ENCODE results near the gene SLC39A1. TPM values are rescaled to one million over a fixed set of nuclear protein-coding genes. Genes with fewer than 3 reads are reported as not detected.

The SLC39A1 gene
- total RNA-seq, 4 donors from 2014 or later = 19.9 to 80.0 (median 47.1) TPM

DNA sequence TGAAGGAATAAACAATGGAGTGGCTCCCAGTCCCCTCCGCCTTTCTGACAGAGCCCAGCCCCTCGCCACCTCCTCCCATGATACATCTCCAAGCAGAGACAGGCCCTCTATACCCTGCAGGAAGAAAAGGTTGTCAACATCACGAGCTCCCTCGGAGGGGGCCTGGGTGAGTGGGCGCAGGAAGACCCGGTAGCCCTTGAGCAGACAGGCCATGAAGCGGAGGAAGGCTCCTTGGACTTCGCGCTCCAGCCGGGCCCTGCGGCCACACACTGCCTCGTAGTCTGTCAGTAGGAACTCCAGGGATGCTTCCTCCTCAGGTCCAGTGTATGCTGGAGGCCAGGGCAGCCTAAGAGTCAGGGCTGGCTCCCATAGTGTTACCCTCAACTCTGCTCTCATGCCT, 23.9 kb downstream of the SLC39A1 start:
- Histone ChIP-seq H3K27me3 (no peaks in the 10 kb centered on the region), H3K36me3 (peaks cover 0 to 16% (median 7%) of the 10 kb centered on the region in 4 donors), H3K4me1 (peaks cover 0 to under 1% (median 0%) of the 10 kb centered on the region in 4 donors), H3K27ac (no peak overlapping the region), H3K9me3 (no peaks in the 10 kb centered on the region), H3K4me3 (no peak overlapping the region)
- TF ChIP-seq EP300 (IDR thresholded peaks at IDR 0.05; ENCODE audit: low read depth) (no peak), POLR2AphosphoS5 (IDR thresholded peaks at IDR 0.05) (no peak), POLR2A (IDR thresholded peaks at IDR 0.05) (no peak), CTCF (IDR thresholded peaks at IDR 0.05) (no peak)
- in situ Hi-C loops (cut with MboI; ENCODE audit: low pct_ligation_motif_present in 1 of 4, low pct_unique_long_range_greater_than_20kb in 1 of 4, low sequenced_read_pairs in 3 of 4) = loop anchor here in 2 of 4 donors (25.0 kb wide), 1 partner anchor 127 kb away; no protein-coding TSS in a partner anchor
- intact Hi-C loops (cut with DNase I; ENCODE audit: low total_unique reads) = no loop called here
- WGBS, 2 donors (ENCODE audit: low coverage in 1 of 2) = 94 to 100% methylated on average over 3 to 12 of the region's 12 CpGs
- DNase-seq = no peak

GRCh38 chr1:153938996-153939395, 24.3 kb downstream of the SLC39A1 start:
- Histone ChIP-seq H3K27ac (no peak overlapping the region), H3K4me1 (no peaks in the 10 kb centered on the region), H3K4me3 (no peak overlapping the region), H3K36me3 (peaks cover 0 to 20% (median 8%) of the 10 kb centered on the region in 4 donors), H3K27me3 (no peaks in the 10 kb centered on the region), H3K9me3 (no peaks in the 10 kb centered on the region)
- 92% methylated on average over 3 of the region's 3 CpGs; no CpG with 5 or more reads in 1 of the 2 donors for WGBS, 2 donors (ENCODE audit: low coverage in 1 of 2)
- no peak for DNase-seq
- TF ChIP-seq POLR2AphosphoS5 (IDR thresholded peaks at IDR 0.05) (no peak), EP300 (IDR thresholded peaks at IDR 0.05; ENCODE audit: low read depth) (no peak), POLR2A (IDR thresholded peaks at IDR 0.05) (no peak)
- intact Hi-C loops (cut with DNase I; ENCODE audit: low total_unique reads) = no loop called here
- in situ Hi-C loops (cut with MboI; ENCODE audit: low pct_ligation_motif_present in 1 of 4, low pct_unique_long_range_greater_than_20kb in 1 of 4, low sequenced_read_pairs in 3 of 4) = loop anchor here in 2 of 4 donors (25.0 kb wide), 1 partner anchor 127 kb away; no protein-coding TSS in a partner anchor

GRCh38 chr1:153937331-153937730, 26.0 kb downstream of the SLC39A1 start:
- no peak overlapping the region for H3K27ac ChIP-seq
- 94% methylated on average over 10 of the region's 10 CpGs; no CpG with 5 or more reads in 1 of the 2 donors for WGBS, 2 donors (ENCODE audit: low coverage in 1 of 2)
- no peak overlapping the region for H3K4me3 ChIP-seq
- no peaks in the 10 kb centered on the region for H3K4me1 ChIP-seq
- DNase-seq = no peak
- H3K27me3 ChIP-seq = no peaks in the 10 kb centered on the region
- peaks cover 0 to 30% (median 14%) of the 10 kb centered on the region in 4 donors for H3K36me3 ChIP-seq
- no peaks in the 10 kb centered on the region for H3K9me3 ChIP-seq
- TF ChIP-seq CTCF (IDR thresholded peaks at IDR 0.05) (no peak), POLR2AphosphoS5 (IDR thresholded peaks at IDR 0.05) (no peak), POLR2A (IDR thresholded peaks at IDR 0.05) (no peak), EP300 (IDR thresholded peaks at IDR 0.05; ENCODE audit: low read depth) (no peak)
- in situ Hi-C loops (cut with MboI; ENCODE audit: low pct_ligation_motif_present in 1 of 4, low pct_unique_long_range_greater_than_20kb in 1 of 4, low sequenced_read_pairs in 3 of 4) = loop anchor here in 2 of 4 donors (25.0 kb wide), 1 partner anchor 125 kb away; no protein-coding TSS in a partner anchor
- intact Hi-C loops (cut with DNase I; ENCODE audit: low total_unique reads) = no loop called here

DNA sequence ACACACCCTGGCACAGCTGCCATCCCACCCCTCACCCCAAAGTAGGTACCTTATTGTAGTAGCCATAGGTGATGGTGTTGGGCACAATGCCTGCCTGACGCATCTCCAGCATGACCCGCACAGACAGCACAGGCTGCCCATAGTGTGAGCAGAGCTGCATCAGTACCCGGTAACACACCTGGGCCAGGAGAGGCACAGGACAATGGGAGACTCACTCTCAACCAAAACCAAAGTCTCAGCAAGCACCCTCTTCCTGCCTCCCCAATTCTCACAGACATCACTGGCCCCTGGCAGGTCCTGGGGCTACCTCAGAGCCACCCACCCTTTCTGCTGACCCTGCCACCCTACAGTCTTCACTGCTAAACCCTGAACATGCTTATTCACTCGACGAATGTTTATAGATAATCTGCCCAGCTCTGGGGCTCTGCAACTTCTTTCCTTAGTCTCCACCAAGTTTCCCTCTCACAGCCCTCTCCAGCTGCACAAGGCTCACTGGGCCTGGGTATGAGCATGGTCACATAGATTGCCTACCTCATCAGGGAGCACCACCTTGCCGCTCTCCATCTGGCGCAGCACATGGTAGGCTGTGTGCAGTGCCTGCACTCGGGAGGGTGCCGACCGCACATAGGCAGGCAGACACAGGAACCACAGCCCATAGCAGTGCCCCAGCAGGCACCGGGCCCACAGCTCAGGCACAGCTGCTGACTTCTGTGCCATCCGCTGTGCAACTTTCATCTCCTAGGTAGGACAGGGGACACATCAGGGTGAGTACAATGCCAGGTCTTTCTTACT, 27.1 kb downstream of the SLC39A1 start:
- no peaks in the 10 kb centered on the region for H3K27me3 ChIP-seq
- no peak overlapping the region for H3K27ac ChIP-seq
- no peaks in the 10 kb centered on the region for H3K4me1 ChIP-seq
- in situ Hi-C loops (cut with MboI; ENCODE audit: low pct_ligation_motif_present in 1 of 4, low pct_unique_long_range_greater_than_20kb in 1 of 4, low sequenced_read_pairs in 3 of 4) (loop anchor here in 2 of 4 donors (25.0 kb wide), 1 partner anchor 124 kb away; no protein-coding TSS in a partner anchor), intact Hi-C loops (cut with DNase I; ENCODE audit: low total_unique reads) (no loop called here)
- 75 to 92% methylated on average over 2 to 12 of the region's 12 CpGs for WGBS, 2 donors (ENCODE audit: low coverage in 1 of 2)
- H3K4me3 ChIP-seq = no peak overlapping the region
- no peak for DNase-seq
- TF ChIP-seq EP300 (IDR thresholded peaks at IDR 0.05; ENCODE audit: low read depth) = no peak
- TF ChIP-seq POLR2AphosphoS5 (IDR thresholded peaks at IDR 0.05) = no peak
- no peak for TF ChIP-seq CTCF (IDR thresholded peaks at IDR 0.05)
- TF ChIP-seq POLR2A (IDR thresholded peaks at IDR 0.05) = no peak
- peaks cover 0 to 33% (median 14%) of the 10 kb centered on the region in 4 donors for H3K36me3 ChIP-seq
- no peaks in the 10 kb centered on the region for H3K9me3 ChIP-seq

All from transverse colon (tissue), 4 donors.